Eye (tissue), 1 donor: Measurements from ENCODE around the gene STK33.

Source experiments
- DNase-seq: peaks from one replicate; pipeline ENCODE4 v3.0.0-alpha.2; 2015

The STK33 gene

GRCh38 chr11:8593935-8594909 is at the start of gene STK33:
Gene STK33, minus strand, starts transcription at chr11:8594228. Its CDS starts 119,323 bp downstream, at chr11:8474905.
- DNase-seq = peak; percentile 88

DNA sequence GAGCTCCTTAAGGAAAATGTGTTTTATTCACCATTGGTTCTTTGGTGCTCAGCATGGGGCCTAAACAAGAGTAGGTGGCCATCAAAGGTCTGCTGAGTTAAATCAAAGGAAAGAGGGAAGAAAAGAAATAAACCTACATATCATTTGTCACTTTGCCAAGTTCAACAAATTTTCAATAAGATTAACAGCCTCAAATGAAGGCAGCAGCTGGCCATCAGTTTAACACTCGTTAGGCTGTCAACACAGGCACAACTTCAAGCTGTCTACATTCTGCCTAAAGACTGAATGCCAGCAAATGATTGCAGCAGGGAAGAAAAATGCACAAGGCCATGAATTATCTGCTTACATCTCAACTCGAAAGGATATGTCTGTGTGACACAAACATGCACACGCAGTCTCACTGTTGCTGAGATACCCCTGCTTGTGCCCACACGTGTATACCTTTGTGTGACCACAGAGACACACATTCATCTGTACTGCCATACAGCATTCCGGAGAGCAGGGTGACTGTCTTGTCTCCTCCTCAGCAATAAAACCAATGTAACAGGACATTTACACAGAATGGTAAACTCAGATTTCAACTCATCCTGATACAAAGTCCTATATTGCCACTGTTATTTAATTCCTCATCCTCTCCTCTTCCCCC is 48.3 kb upstream of the STK33 start:
- no peak for DNase-seq

- no peak for DNase-seq
These were observed 47.3 kb upstream of the STK33 start for GRCh38 chr11:8641332-8641731.

- DNase-seq = no peak
These were observed 46.4 kb upstream of the STK33 start for GRCh38 chr11:8640267-8640906.

GRCh38 chr11:8639655-8640054 is 45.6 kb upstream of the STK33 start:
- DNase-seq = no peak

DNA sequence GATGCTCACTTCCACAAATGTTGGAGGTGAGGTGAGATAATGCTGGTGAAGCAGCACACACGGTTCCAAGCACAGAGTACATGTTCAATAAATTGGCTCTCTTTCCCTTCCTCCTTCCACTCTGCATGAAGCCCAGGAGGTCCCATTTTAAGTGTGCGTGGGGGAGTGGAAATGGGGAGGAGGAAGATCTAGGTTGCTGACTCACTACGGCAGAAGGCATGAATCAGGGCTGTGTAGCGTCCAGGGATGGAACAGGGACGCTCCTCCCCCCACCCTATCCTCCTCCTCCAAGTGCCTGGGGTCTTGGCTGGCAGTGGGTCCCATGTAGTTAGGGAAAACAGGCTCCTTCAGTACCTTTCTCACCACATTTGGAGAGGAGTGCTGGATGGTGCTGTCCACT is 44.3 kb upstream of the STK33 start:
- no peak for DNase-seq

GRCh38 chr11:8636127-8636526 is 42.1 kb upstream of the STK33 start:
- no peak for DNase-seq

DNA sequence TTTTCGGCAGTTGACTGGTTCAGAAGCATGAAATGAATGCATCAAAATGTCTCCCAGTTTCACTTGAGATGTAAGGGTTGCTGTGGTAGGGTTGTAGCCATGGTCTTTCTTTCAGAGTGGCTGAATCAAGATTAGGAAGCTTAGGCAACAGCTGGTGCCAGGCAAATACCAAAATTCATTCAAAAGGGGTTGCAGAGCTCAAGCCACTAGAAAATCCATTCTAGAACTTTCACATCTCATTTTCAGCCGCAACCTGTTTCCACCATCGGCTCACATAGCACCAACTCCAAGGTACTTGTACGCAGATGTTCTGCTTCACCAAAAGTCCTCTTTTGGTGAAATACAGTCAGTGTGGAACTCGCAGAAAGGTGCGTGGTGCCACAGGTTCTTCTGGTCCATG is 40.5 kb upstream of the STK33 start:
- DNase-seq = no peak

DNA sequence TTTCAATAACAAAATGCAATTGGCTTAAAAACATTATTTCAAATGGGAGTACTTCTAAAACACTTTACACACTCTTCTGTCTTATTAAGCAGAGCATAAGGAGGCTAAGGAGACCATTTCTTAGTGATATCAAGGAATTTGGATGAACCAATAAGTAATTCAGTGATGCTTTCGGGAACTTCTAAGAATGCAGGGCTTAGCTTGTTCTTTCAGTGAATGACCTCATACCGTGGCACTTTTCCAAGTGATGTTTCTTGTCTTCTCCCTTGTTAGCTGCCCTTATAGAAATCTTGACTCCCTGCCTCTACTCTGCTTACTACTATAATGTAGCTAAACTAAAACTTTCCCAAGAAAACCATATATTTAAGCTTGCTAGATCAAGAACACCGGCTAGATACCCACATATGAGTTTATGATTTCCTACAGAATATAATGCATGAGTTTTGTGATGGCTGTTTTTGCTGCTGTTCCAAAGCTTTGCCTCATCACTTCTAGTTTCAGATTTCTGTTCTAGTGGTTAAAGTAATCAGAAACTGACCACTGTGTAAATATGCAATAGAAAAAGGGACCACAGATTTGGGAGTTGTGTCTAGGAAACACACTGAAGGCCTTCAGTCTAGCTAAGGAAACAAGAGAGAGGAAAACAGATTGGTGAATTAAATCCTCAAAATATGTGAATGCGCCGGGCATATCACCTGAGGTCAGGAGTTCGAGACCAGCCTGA is 37.5 kb upstream of the STK33 start:
- DNase-seq = peak; percentile 60

GRCh38 chr11:8624698-8625097 is 30.7 kb upstream of the STK33 start:
- no peak for DNase-seq

DNA sequence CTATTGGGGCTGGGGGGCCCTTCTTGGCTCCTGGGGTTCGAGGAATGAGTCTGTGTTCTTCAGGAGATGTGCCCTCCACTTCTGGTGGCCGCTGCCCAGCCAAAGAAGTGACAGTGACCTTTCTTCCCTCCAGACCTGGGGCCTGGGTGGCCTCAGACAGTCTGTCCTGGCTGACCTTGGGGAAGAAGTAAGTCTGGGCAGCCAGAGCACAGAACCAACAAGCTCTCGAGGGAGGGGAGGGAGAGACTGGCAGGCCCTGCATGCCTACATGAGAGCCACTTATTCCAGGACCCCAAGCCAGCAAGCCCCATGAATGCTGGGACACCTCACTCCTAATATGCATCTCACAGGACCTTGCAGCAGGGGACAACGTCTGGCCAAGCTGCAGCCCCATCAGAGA is 27.1 kb upstream of the STK33 start:
- DNase-seq = no peak

DNA sequence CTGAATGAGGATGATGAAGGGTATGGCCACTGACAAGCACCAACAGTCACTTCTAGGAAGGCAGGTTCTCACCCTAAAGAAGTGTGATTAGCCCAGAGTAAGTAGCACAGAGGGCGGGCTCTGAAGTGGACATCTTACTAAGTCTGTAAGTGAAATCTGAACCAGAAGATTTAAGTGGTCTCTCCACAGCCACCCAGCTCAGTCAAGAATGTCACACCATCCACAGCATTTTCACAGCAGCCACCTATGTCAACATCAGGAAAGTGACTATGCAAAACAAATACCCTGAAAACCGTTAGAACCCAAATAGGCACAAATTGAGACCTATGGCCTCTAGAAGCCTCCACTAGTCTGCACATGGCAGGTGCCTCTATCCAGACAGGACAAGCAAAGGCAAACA is 23.0 kb upstream of the STK33 start:
- no peak for DNase-seq

DNA sequence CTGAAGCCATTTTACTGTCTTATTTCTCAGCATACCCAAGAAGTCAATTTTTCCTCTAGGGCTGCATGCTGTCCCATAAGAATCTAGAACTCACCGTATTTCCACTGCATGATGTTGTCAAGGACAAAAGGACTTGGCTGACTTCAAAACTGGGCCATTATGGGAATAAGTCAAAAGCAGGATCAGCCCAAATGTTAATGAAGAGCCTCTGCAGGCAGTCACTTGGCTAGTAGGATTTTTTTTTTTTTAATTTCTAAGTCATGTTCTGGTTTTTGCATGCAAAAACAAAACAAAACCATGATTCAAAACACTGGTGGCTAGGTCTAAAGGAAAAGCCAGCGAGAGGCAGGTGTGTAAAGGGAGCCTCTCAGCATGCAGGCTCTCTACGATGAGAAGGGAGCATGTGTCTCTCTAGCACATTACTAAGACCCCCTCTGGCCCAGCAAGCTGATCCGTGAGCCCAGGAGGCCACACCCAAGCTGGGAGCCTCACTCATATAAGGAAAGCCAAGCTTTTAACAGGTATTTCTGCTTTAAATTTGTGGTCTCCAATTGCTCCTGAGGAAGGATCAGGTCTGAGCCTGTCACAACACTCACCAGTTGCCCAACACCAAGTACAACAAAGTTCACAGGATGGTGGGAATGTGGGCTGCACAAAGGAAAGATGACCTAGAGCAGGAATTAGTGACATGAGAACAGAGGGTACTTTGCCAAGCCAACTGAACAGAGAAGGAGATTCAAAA is 21.4 kb upstream of the STK33 start:
- no peak for DNase-seq

- DNase-seq = no peak
These were observed 20.5 kb upstream of the STK33 start for GRCh38 chr11:8614497-8614896.

DNA sequence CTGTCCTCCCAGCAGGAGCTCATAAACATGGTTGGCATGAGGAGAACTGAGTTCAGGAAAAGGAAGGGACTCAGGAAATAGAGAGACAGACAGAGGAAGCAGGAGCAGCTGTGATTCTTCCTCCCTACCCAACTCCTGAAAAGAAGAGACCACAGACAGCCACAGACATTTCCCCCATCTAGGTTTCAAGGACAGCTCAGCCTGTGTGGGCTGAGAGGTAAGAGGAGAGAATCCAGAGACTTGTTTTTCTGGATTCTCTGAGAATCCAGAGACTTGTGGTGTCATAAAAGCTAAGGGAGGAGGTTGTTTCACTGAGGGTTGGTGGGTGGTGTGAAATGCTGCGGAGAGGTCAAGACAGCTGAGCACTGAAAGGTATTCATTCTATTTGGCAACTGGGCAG is 19.0 kb upstream of the STK33 start:
- no peak for DNase-seq

GRCh38 chr11:8612522-8612921 is 18.5 kb upstream of the STK33 start:
- DNase-seq = no peak

- DNase-seq = peak; percentile 68
These were observed 16.6 kb upstream of the STK33 start for GRCh38 chr11:8610532-8611116.

DNA sequence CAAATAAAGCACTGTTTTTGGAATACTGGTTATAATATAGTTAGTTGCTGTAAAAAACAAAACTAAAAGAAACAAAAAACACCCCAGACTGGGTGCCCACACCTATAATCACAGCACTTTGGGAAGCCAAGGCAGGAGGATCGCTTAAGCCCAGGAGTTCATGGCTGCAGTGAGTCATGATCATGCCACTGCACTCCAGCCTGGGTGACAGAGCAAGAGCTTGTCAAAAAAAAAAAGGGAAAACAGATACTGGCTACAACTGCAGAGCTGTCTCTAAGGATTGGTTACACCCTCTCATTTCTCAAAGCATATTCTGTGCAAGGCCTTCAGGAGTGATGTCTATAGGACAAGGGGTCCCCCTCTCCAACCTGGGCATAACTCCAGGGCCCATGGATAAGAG is 14.6 kb upstream of the STK33 start:
- DNase-seq = no peak

GRCh38 chr11:8605971-8606563 is 12.0 kb upstream of the STK33 start:
- no peak for DNase-seq

DNA sequence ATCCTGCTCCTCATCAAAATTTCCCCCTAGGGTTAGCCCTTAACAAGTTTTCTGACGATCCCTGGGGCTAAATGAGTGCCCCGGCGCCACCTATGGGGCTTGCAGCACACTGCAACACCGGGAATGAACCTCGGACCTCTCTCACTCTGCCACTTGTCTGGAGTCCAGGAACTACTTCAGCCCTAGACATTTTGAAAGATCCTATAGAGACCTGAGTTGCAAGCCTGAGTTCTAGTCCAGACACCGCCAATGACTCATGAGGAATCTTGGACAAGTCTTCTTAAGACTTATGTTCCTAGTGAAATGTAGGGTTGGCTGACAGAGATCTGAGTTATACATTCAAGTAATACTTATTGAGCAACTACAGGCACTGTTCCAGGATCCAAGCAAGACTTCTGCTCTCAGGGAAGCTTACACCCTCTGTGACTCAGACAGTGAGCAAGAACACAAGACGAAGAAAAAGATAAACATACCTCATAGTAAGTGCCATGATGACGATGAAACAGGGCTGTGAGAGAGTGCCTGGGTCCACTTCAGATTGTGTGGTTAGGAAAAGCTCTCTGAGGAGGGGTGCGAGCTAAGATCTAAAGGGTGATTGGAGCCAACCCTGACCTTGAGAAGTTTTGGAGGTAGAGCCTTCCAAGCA is 10.2 kb upstream of the STK33 start:
- DNase-seq = peak; percentile 33

DNA sequence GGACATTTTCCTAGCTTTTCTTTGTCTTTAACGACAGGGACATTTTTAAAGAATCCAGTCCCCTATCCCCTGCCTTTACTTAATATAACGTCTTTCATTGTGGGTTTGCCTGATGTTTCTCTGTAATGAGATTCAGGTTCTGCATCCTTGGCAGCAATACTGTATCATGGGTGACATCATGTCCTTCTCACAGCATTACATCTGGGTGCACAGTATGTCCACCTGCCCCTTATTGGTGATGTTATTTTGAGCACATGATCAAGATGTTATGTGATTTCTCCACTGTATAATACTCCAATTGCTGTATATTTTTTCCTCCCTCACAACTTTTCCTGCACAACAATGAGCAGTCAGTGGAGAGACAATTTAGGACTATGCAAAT is 9.7 kb upstream of the STK33 start:
- DNase-seq = no peak
